Neural cell (in vitro differentiated cells): ENCODE measurements around the gene CCND3.

ENCODE experiments used
- CTCF ChIP-seq: fragments of 450-650 bp; IDR thresholded peaks from 2 replicates; pipeline ENCODE4 v1.5.1; 2014; ENCODE audit warnings: antibody characterized with exemption, mild to moderate bottlenecking, moderate library complexity; ENCODE audit not compliant: poor library complexity, severe bottlenecking
- EP300 ChIP-seq: fragments of 450-650 bp; conservative IDR thresholded peaks from 2 replicates; pipeline ENCODE4 v1.6.1; 2014; ENCODE audit warnings: antibody characterized with exemption, mild to moderate bottlenecking, moderate library complexity; ENCODE audit not compliant: poor library complexity, severe bottlenecking
- EZH2 ChIP-seq: fragments of 200-600, 300-800 bp; shearing (Covaris generic), sonication (generic); IDR thresholded peaks from 2 replicates; pipeline ENCODE4 v1.6.1; 2014; ENCODE audit warnings: antibody characterized with exemption, low read length, borderline replicate concordance, mild to moderate bottlenecking; ENCODE audit not compliant: insufficient read depth, poor library complexity, severe bottlenecking
- MXI1 ChIP-seq: fragments of 450-650 bp; conservative IDR thresholded peaks from 2 replicates; pipeline ENCODE4 v1.6.1; 2014; ENCODE audit warnings: antibody characterized with exemption, mild to moderate bottlenecking; ENCODE audit not compliant: poor library complexity, severe bottlenecking
- POLR2AphosphoS5 ChIP-seq: IDR thresholded peaks from 2 replicates; pipeline ENCODE4 v1.6.1; 2012
- RAD21 ChIP-seq: fragments of 450-650 bp; conservative IDR thresholded peaks from 2 replicates; pipeline ENCODE4 v1.6.1; 2014; ENCODE audit warnings: antibody characterized with exemption, mild to moderate bottlenecking, moderate library complexity
- REST ChIP-seq: IDR thresholded peaks from 2 replicates; pipeline ENCODE4 v1.6.1; 2012; ENCODE audit warnings: borderline replicate concordance
- SMC3 ChIP-seq: fragments of 450-650 bp; conservative IDR thresholded peaks from 2 replicates; pipeline ENCODE4 v1.6.1; 2014; ENCODE audit warnings: antibody characterized with exemption, mild to moderate bottlenecking, moderate library complexity; ENCODE audit not compliant: poor library complexity

- TF ChIP-seq POLR2AphosphoS5 (no peak), CTCF (peak; percentile 81), EZH2 (no peak), MXI1 (peak; percentile 40), EP300 (no peak), RAD21 (peak; percentile 68), REST (no peak), SMC3 (peak; percentile 72)
These were observed 5.4 kb downstream of the CCND3 start for GRCh38 chr6:41936073-41936837.
